H9 (cell line): ENCODE results near the gene BAZ2A. TPM values are rescaled to one million over a fixed set of nuclear protein-coding genes. Genes with fewer than 3 reads are reported as not detected.

Experiments
- DNase-seq: peaks from one replicate; pipeline ENCODE4 v3.0.0-alpha.2; 2017
- H2AFZ ChIP-seq: one replicate; pipeline ENCODE4 v1.6.1; 2013; ENCODE audit warnings: mild to moderate bottlenecking, low read length, control low read depth, moderate library complexity
- H2AK5ac ChIP-seq: 2 replicates; pipeline ENCODE4 v1.6.1; 2013; ENCODE audit warnings: low read length, control low read depth, mixed read lengths; ENCODE audit not compliant: insufficient read length
- H2BK120ac ChIP-seq: one replicate; pipeline ENCODE4 v1.6.1; 2013; ENCODE audit warnings: low read depth, mild to moderate bottlenecking, low read length, control low read depth, inconsistent platforms; ENCODE audit not compliant: poor library complexity, severe bottlenecking
- H2BK12ac ChIP-seq: 2 replicates; pipeline ENCODE4 v1.6.1; 2013; ENCODE audit warnings: low read length, control low read depth, mixed read lengths, low read depth; ENCODE audit not compliant: insufficient read length
- H2BK15ac ChIP-seq: 2 replicates; pipeline ENCODE4 v1.6.1; 2013; ENCODE audit warnings: low read depth, low read length, control low read depth
- H2BK20ac ChIP-seq: one replicate; pipeline ENCODE4 v1.6.1; 2013; ENCODE audit warnings: low read depth, mild to moderate bottlenecking, low read length, control low read depth, inconsistent platforms; ENCODE audit not compliant: poor library complexity, severe bottlenecking
- H2BK5ac ChIP-seq: 2 replicates; pipeline ENCODE4 v1.6.1; 2013; ENCODE audit warnings: low read length, control low read depth, mixed read lengths; ENCODE audit not compliant: insufficient read length
- H3K14ac ChIP-seq: 2 replicates; pipeline ENCODE4 v1.6.1; 2013; ENCODE audit warnings: low read length, control low read depth; ENCODE audit not compliant: insufficient read depth
- H3K18ac ChIP-seq: 2 replicates; pipeline ENCODE4 v1.6.1; 2013; ENCODE audit warnings: low read depth, mild to moderate bottlenecking, mixed read lengths, low read length, control low read depth; ENCODE audit not compliant: insufficient read length
- H3K23ac ChIP-seq: 2 replicates; pipeline ENCODE4 v1.6.1; 2013; ENCODE audit warnings: low read length, control low read depth, mixed read lengths, low read depth; ENCODE audit not compliant: insufficient read length
- H3K23me2 ChIP-seq: 2 replicates; pipeline ENCODE4 v1.6.1; 2013; ENCODE audit warnings: low read depth, mild to moderate bottlenecking, mixed read lengths, low read length, control low read depth; ENCODE audit not compliant: insufficient read length, poor library complexity, severe bottlenecking
- H3K27ac ChIP-seq: 2 replicates; pipeline ENCODE4 v1.5.1; 2013; ENCODE audit warnings: low read length, control low read depth, mixed read lengths, low read depth; ENCODE audit not compliant: insufficient read length
- H3K27me3 ChIP-seq: 2 replicates; pipeline ENCODE4 v1.6.1; 2013; ENCODE audit warnings: low read length, control low read depth, inconsistent platforms; ENCODE audit not compliant: insufficient read depth
- H3K4ac ChIP-seq: 2 replicates; pipeline ENCODE4 v1.6.1; 2013; ENCODE audit warnings: low read depth, mild to moderate bottlenecking, control low read depth, inconsistent platforms, low read length, moderate library complexity
- H3K4me1 ChIP-seq: 2 replicates; pipeline ENCODE4 v1.6.1; 2013; ENCODE audit warnings: low read length, control low read depth, inconsistent platforms; ENCODE audit not compliant: insufficient read depth
- H3K4me2 ChIP-seq: 2 replicates; pipeline ENCODE4 v1.6.1; 2013; ENCODE audit warnings: low read length, control low read depth, mixed read lengths; ENCODE audit not compliant: insufficient read length, insufficient read depth
- H3K56ac ChIP-seq: 2 replicates; pipeline ENCODE4 v1.6.1; 2013; ENCODE audit warnings: low read depth, mild to moderate bottlenecking, mixed read lengths, low read length, control low read depth; ENCODE audit not compliant: insufficient read length
- H3K79me1 ChIP-seq: 2 replicates; pipeline ENCODE4 v1.6.1; 2013; ENCODE audit warnings: low read depth, mild to moderate bottlenecking, moderate library complexity, low read length, control low read depth, inconsistent platforms; ENCODE audit not compliant: insufficient read depth, poor library complexity, severe bottlenecking
- H3K79me2 ChIP-seq: 2 replicates; pipeline ENCODE4 v1.6.1; 2013; ENCODE audit warnings: low read length, control low read depth, inconsistent platforms; ENCODE audit not compliant: insufficient read depth
- H3K9ac ChIP-seq: 2 replicates; pipeline ENCODE4 v1.6.1; 2013; ENCODE audit warnings: low read length, control low read depth, mixed read lengths; ENCODE audit not compliant: insufficient read length; ENCODE audit errors: extremely low read depth
- H3K9me3 ChIP-seq: one replicate; pipeline ENCODE4 v1.6.1; 2013; ENCODE audit warnings: low read depth, low read length, inconsistent platforms; ENCODE audit not compliant: control insufficient read depth
- H3T11ph ChIP-seq: one replicate; pipeline ENCODE4 v1.6.1; 2013; ENCODE audit warnings: mild to moderate bottlenecking, low read length, control low read depth, inconsistent platforms
- H4K20me1 ChIP-seq: one replicate; pipeline ENCODE4 v1.6.1; 2013; ENCODE audit not compliant: control insufficient read depth, insufficient read length, insufficient read depth
- H4K5ac ChIP-seq: 2 replicates; pipeline ENCODE4 v1.6.1; 2013; ENCODE audit warnings: low read depth, mild to moderate bottlenecking, mixed read lengths, low read length, control low read depth; ENCODE audit not compliant: insufficient read length
- H4K8ac ChIP-seq: replicated peaks from 2 replicates; pipeline ENCODE4 v1.6.1; 2013; ENCODE audit warnings: low read length, control low read depth, mixed read lengths, low read depth; ENCODE audit not compliant: insufficient read length
- H4K91ac ChIP-seq: 2 replicates; pipeline ENCODE4 v1.6.1; 2013; ENCODE audit warnings: low read depth, mild to moderate bottlenecking, moderate library complexity, mixed read lengths, low read length, control low read depth; ENCODE audit not compliant: insufficient read length
- H3K27ac Mint-ChIP-seq, 3 experiments: 2 replicates in 2 of 3; 3 replicates in 1 of 3; pipeline ENCODE4 v1.8.0; 2020 to 2021; ENCODE audit warnings: mixed read lengths in 3 of 3, mild to moderate bottlenecking in 1 of 3, moderate library complexity in 1 of 3
- H3K27me3 Mint-ChIP-seq: 2 replicates; pipeline ENCODE4 v1.8.0; 2021; ENCODE audit warnings: low read depth, mild to moderate bottlenecking, moderate library complexity, mixed read lengths
- H3K36me3 Mint-ChIP-seq, 3 experiments: 2 replicates in 2 of 3; 3 replicates in 1 of 3; pipeline ENCODE4 v1.8.0; 2020 to 2021; ENCODE audit warnings: low read depth in 3 of 3, mixed read lengths in 3 of 3; ENCODE audit not compliant: insufficient read depth in 1 of 3
- H3K4me1 Mint-ChIP-seq, 2 experiments: 2 replicates each; pipeline ENCODE4 v1.8.0; 2020; ENCODE audit warnings: mixed read lengths in 2 of 2
- H3K4me3 Mint-ChIP-seq, 2 experiments: 2 replicates in 1 of 2; 3 replicates in 1 of 2; pipeline ENCODE4 v1.8.0; 2020 to 2021; ENCODE audit warnings: mild to moderate bottlenecking in 2 of 2, mixed read lengths in 2 of 2, moderate library complexity in 1 of 2
- H3K9me3 Mint-ChIP-seq, 2 experiments: 2 replicates in 1 of 2; 3 replicates in 1 of 2; pipeline ENCODE4 v1.8.0; 2020; ENCODE audit warnings: mild to moderate bottlenecking in 2 of 2, mixed read lengths in 2 of 2, moderate library complexity in 1 of 2
- CTCF ChIP-seq: fragments of 200-600 bp; sonication (generic); conservative IDR thresholded peaks from 3 replicates; pipeline ENCODE4 v1.8.0; 2021; ENCODE audit warnings: antibody characterized with exemption, mild to moderate bottlenecking
- WGBS: extraction: QIAGEN DNeasy Blood & Tissue Kit; methylation state at CpG from one replicate; pipeline ENCODE4 v1.1.7; 2013; ENCODE audit warnings: missing lambda C conversion rate, low lambda C conversion rate, mixed read lengths; ENCODE audit not compliant: insufficient read length; ENCODE audit errors: extremely low coverage; 5-methylcytosine and 5-hydroxymethylcytosine counted together
- total RNA-seq: library from RNA; stranded (reverse); gene quantifications from 2 replicates; pipeline ENCODE4 v1.2.1, GENCODE V29; 2021

The BAZ2A gene
- total RNA-seq, 1 experiment from 2014 or later, result 108 TPM

- Histone ChIP-seq H2BK5ac (no peak overlapping the region), H4K20me1 (no peaks in the 10 kb centered on the region), H4K91ac (no peak overlapping the region), H3K4ac (no peak overlapping the region), H3K56ac (no peak overlapping the region), H3K4me1 (no peaks in the 10 kb centered on the region), H2BK20ac (no peak overlapping the region), H3K27ac (no peak overlapping the region), H3K14ac (no peak overlapping the region), H3K9me3 (no peaks in the 10 kb centered on the region), H3K4me2 (no peak overlapping the region), H3K23me2 (no peaks in the 10 kb centered on the region), H2BK120ac (no peak overlapping the region), H4K5ac (no peak overlapping the region), H2BK12ac (no peak overlapping the region), H2BK15ac (no peak overlapping the region), H2AK5ac (no peak overlapping the region), H3K9ac (no peak overlapping the region), H3K79me1 (no peaks in the 10 kb centered on the region), H3K79me2 (no peaks in the 10 kb centered on the region; the same call in 1 of the 2 replicates), H3K23ac (no peak overlapping the region), H2AFZ (no peak overlapping the region), H3K18ac (no peak overlapping the region), H3K27me3 (no peaks in the 10 kb centered on the region), H3T11ph (no peak overlapping the region), H4K8ac (no peak overlapping the region)
- no peak for TF ChIP-seq CTCF
- no peak for DNase-seq
- Mint-ChIP-seq H3K27me3 (no peaks in the 10 kb centered on the region), H3K36me3 (no peaks in the 10 kb centered on the region), H3K9me3 (no peaks in the 10 kb centered on the region), H3K27ac (no peak overlapping the region), H3K4me1 (no peaks in the 10 kb centered on the region), H3K4me3 (no peak overlapping the region)
- WGBS, result no CpG with 5 or more reads among the region's 5 CpGs
Observed at GRCh38 chr12:56551070-56551469, 79.1 kb downstream of the BAZ2A start.
